GM10266 (cell line): ENCODE measurements around the gene BRINP3.

Experiments used
- DNase-seq: peaks from one replicate; pipeline ENCODE4 v3.0.0; 2012; ENCODE audit errors: extremely low spot score
- CTCF ChIP-seq: IDR thresholded peaks from 2 replicates; pipeline ENCODE4 v1.5.1; 2012; ENCODE audit warnings: mild to moderate bottlenecking, low read depth; ENCODE audit not compliant: control insufficient read depth, insufficient read depth; ENCODE audit errors: missing control alignments

The BRINP3 gene

GRCh38 chr1:190474650-190475211 lies 2.9 kb downstream of the BRINP3 start:
- no peak for DNase-seq
- TF ChIP-seq CTCF, result no peak

GRCh38 chr1:190474010-190474409 lies 3.7 kb downstream of the BRINP3 start:
- no peak for DNase-seq

GRCh38 chr1:190472494-190472893 lies 5.2 kb downstream of the BRINP3 start:
- no peak for DNase-seq
- TF ChIP-seq CTCF, result no peak

More at GRCh38 chr1:190474010-190474409, 3.7 kb downstream of the BRINP3 start:
- no peak for TF ChIP-seq CTCF

GRCh38 chr1:190472042-190472441 lies 5.6 kb downstream of the BRINP3 start:
- TF ChIP-seq CTCF, result no peak

GRCh38 chr1:190464690-190465089 lies 13.0 kb downstream of the BRINP3 start:
- no peak for TF ChIP-seq CTCF
- DNase-seq, result no peak

More at GRCh38 chr1:190472042-190472441, 5.6 kb downstream of the BRINP3 start:
- no peak for DNase-seq

- no peak for DNase-seq
- TF ChIP-seq CTCF, result no peak
Observed at GRCh38 chr1:190456129-190456528, 21.5 kb downstream of the BRINP3 start.

GRCh38 chr1:190455631-190456030 lies 22.0 kb downstream of the BRINP3 start:
- no peak for TF ChIP-seq CTCF
- DNase-seq, result no peak
